ENCODE measurements around the gene PIK3R4.

The PIK3R4 gene

DNA sequence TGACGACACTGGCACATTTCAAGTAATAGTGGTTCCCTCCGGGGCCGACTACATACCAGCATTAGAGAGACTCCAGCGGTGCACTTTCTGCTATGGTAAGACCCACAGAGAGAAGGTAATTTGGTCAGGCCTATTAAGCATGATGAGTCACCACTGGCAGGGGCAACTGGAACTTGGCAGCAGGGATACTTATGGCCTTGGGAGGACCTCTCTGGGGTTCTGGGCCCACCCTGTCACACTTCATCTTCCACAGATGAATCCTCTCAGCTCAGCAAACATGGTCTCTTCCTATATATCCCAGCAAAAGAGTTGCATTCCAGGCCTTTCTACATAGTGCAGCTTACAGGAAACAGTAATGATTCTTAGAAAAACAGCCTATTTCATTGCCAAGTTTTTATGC, 88.0 kb downstream of the PIK3R4 start:
- Histone ChIP-seq H3K9me3 (ENCODE audit: control insufficient read depth, insufficient read depth, low read length) (no peaks in the 10 kb centered on the region), H3K9me2 (replicated peaks; ENCODE audit: control insufficient read depth, low read length) (no peaks in the 10 kb centered on the region), H3F3A (ENCODE audit: control insufficient read depth, insufficient read depth) (no peaks in the 10 kb centered on the region), H3K79me2 (ENCODE audit: control insufficient read depth, low read length) (no peaks in the 10 kb centered on the region), H3K4me3 (ENCODE audit: low read length) (no peak overlapping the region), H4K20me1 (ENCODE audit: control insufficient read depth, insufficient read depth, low read depth, low read length) (no peaks in the 10 kb centered on the region), H3K4me2 (ENCODE audit: low read length) (no peak overlapping the region), H3K27ac (ENCODE audit: low read depth, low read length) (no peak overlapping the region), H3K4me1 (ENCODE audit: control insufficient read depth, low read length) (no peaks in the 10 kb centered on the region), H3K36me3 (ENCODE audit: control insufficient read depth, low read length) (no peaks in the 10 kb centered on the region), H3K27me3 (ENCODE audit: control insufficient read depth, low read length) (no peaks in the 10 kb centered on the region)
- TF ChIP-seq EZH2phosphoT487 (IDR thresholded peaks at IDR 0.05; ENCODE audit: borderline replicate concordance, low read length) = no peak
- TF ChIP-seq, protein P1, sequence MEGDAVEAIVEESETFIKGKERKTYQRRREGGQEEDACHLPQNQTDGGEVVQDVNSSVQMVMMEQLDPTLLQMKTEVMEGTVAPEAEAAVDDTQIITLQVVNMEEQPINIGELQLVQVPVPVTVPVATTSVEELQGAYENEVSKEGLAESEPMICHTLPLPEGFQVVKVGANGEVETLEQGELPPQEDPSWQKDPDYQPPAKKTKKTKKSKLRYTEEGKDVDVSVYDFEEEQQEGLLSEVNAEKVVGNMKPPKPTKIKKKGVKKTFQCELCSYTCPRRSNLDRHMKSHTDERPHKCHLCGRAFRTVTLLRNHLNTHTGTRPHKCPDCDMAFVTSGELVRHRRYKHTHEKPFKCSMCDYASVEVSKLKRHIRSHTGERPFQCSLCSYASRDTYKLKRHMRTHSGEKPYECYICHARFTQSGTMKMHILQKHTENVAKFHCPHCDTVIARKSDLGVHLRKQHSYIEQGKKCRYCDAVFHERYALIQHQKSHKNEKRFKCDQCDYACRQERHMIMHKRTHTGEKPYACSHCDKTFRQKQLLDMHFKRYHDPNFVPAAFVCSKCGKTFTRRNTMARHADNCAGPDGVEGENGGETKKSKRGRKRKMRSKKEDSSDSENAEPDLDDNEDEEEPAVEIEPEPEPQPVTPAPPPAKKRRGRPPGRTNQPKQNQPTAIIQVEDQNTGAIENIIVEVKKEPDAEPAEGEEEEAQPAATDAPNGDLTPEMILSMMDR (IDR thresholded peaks at IDR 0.05; ENCODE audit: low read depth, low read length, poor library complexity, severe bottlenecking) = no peak

DNA sequence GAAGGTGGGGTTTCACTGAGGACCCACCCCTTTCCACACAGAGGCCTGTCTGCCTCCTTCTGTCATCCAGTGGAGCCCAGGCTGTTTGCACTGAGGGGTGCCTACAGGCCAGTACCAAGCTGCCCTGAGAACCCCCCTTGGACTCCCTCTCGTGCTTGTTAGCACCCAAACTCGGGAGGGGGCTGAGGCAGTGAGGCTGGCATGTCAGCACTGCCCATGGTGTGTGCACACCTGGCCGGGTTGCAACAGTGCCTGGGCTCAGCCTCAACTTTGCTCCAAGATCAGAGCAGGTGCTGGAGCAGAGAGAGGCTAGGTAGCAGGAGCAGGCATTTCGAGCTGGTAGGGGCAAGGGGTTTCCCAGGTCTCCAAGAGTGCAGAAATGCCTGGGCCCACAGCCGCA, 90.0 kb downstream of the PIK3R4 start:
- Histone ChIP-seq H3K4me1 (ENCODE audit: control insufficient read depth, low read length) (no peaks in the 10 kb centered on the region), H3K27me3 (ENCODE audit: control insufficient read depth, low read length) (no peaks in the 10 kb centered on the region), H4K20me1 (ENCODE audit: control insufficient read depth, insufficient read depth, low read depth, low read length) (no peaks in the 10 kb centered on the region), H3K9me2 (replicated peaks; ENCODE audit: control insufficient read depth, low read length) (no peaks in the 10 kb centered on the region), H3K9me3 (ENCODE audit: control insufficient read depth, insufficient read depth, low read length) (no peaks in the 10 kb centered on the region), H3F3A (ENCODE audit: control insufficient read depth, insufficient read depth) (no peaks in the 10 kb centered on the region), H3K79me2 (ENCODE audit: control insufficient read depth, low read length) (no peaks in the 10 kb centered on the region), H3K4me2 (ENCODE audit: low read length) (no peak overlapping the region), H3K27ac (ENCODE audit: low read depth, low read length) (no peak overlapping the region), H3K36me3 (ENCODE audit: control insufficient read depth, low read length) (no peaks in the 10 kb centered on the region), H3K4me3 (ENCODE audit: low read length) (no peak overlapping the region)
- no peak for TF ChIP-seq EZH2phosphoT487 (IDR thresholded peaks at IDR 0.05; ENCODE audit: borderline replicate concordance, low read length)
- TF ChIP-seq, protein P1 (IDR thresholded peaks at IDR 0.05; ENCODE audit: low read depth, low read length, poor library complexity, severe bottlenecking) = no peak

DNA sequence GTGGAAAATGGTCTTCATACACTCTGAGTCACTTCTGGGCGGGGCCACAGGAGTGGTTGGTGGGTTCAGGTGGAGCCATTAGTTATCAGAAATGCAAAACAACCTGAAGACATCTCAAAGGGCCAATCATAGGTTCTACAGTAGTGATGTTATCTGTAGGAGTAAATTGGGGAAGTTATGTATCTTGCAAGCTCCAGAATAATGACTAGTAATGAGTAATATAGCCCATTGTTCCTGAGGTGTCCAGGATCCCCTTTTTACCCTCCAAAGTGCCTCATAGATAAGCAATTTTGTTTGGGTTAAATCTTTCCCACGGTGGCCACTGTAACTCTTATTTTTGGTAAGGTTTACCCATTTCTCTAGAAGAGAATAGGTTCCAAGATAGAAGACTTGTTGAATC, 91.7 kb downstream of the PIK3R4 start:
- no peak overlapping the region for H3K4me3 ChIP-seq (ENCODE audit: low read length)
- no peaks in the 10 kb centered on the region for H3F3A ChIP-seq (ENCODE audit: control insufficient read depth, insufficient read depth)
- no peaks in the 10 kb centered on the region for H3K4me1 ChIP-seq (ENCODE audit: control insufficient read depth, low read length)
- no peaks in the 10 kb centered on the region for H3K27me3 ChIP-seq (ENCODE audit: control insufficient read depth, low read length)
- TF ChIP-seq, protein P1 (IDR thresholded peaks at IDR 0.05; ENCODE audit: low read depth, low read length, poor library complexity, severe bottlenecking) = no peak
- TF ChIP-seq EZH2phosphoT487 (IDR thresholded peaks at IDR 0.05; ENCODE audit: borderline replicate concordance, low read length) = no peak
- H4K20me1 ChIP-seq (ENCODE audit: control insufficient read depth, insufficient read depth, low read depth, low read length) = no peaks in the 10 kb centered on the region
- H3K9me2 ChIP-seq (replicated peaks; ENCODE audit: control insufficient read depth, low read length) = no peaks in the 10 kb centered on the region
- H3K27ac ChIP-seq (ENCODE audit: low read depth, low read length) = no peak overlapping the region
- no peaks in the 10 kb centered on the region for H3K9me3 ChIP-seq (ENCODE audit: control insufficient read depth, insufficient read depth, low read length)
- no peaks in the 10 kb centered on the region for H3K79me2 ChIP-seq (ENCODE audit: control insufficient read depth, low read length)
- no peaks in the 10 kb centered on the region for H3K36me3 ChIP-seq (ENCODE audit: control insufficient read depth, low read length)
- no peak overlapping the region for H3K4me2 ChIP-seq (ENCODE audit: low read length)

DNA sequence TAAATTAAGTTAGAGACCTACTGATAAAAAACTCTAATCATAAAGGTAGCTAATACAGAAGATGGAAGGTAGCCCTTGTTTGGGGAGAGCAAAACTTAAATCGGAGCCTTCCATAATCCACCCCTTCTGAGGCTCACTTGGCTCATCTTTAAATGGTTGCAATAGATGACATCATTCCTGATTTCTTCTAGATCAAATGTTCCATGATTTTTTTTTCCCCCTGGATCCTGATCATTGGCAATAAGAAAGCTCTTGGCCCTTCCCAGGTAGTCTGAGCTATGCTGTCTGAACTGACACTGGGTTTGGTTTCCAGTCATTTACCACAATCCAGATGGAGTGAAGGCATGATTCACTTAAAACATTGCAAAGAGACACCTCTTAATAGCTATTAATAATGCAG, 92.5 kb downstream of the PIK3R4 start:
- H3F3A ChIP-seq (ENCODE audit: control insufficient read depth, insufficient read depth) = no peaks in the 10 kb centered on the region
- H3K79me2 ChIP-seq (ENCODE audit: control insufficient read depth, low read length) = no peaks in the 10 kb centered on the region
- H3K4me1 ChIP-seq (ENCODE audit: control insufficient read depth, low read length) = no peaks in the 10 kb centered on the region
- no peaks in the 10 kb centered on the region for H3K27me3 ChIP-seq (ENCODE audit: control insufficient read depth, low read length)
- H3K27ac ChIP-seq (ENCODE audit: low read depth, low read length) = no peak overlapping the region
- no peaks in the 10 kb centered on the region for H3K9me2 ChIP-seq (replicated peaks; ENCODE audit: control insufficient read depth, low read length)
- H3K4me2 ChIP-seq (ENCODE audit: low read length) = no peak overlapping the region
- H3K36me3 ChIP-seq (ENCODE audit: control insufficient read depth, low read length) = no peaks in the 10 kb centered on the region
- no peaks in the 10 kb centered on the region for H3K9me3 ChIP-seq (ENCODE audit: control insufficient read depth, insufficient read depth, low read length)
- TF ChIP-seq, protein P1 (IDR thresholded peaks at IDR 0.05; ENCODE audit: low read depth, low read length, poor library complexity, severe bottlenecking) = no peak
- no peak for TF ChIP-seq EZH2phosphoT487 (IDR thresholded peaks at IDR 0.05; ENCODE audit: borderline replicate concordance, low read length)
- H4K20me1 ChIP-seq (ENCODE audit: control insufficient read depth, insufficient read depth, low read depth, low read length) = no peaks in the 10 kb centered on the region
- no peak overlapping the region for H3K4me3 ChIP-seq (ENCODE audit: low read length)
